Measurements from ENCODE around the gene ADORA2A. TPM values are rescaled to one million over a fixed set of nuclear protein-coding genes. Genes with fewer than 3 reads are reported as not detected.

The ADORA2A gene
- total and polyA plus RNA-seq, 4 donors, result 5.5 to 54.9 (median 22.8) TPM

DNA sequence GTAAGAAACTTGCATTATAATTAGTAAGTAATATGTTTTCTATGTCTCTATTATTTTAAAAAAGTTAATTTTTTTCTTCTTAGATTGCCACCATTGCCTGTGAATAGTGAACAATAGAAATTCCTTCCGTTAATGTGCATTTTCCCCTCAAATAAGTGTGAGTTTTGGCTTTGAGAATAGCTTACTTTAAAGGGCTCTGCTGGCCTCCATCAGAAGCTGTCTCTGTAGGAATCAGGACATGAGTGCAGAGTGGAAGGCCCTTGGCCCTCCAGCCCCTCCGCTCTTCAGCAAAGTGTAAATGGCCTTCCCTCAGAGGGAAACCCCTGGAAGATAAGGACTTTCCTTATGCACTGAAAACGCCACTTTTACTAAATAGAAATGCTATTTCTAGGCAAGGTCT lies 24.1 kb upstream of the ADORA2A start:
- ATAC-seq (ENCODE audit: insufficient read depth, low FRiP score) (no peak), DNase-seq (peak in 2 of 3 donors; percentile 52 to 58)
- Histone ChIP-seq H3K27me3 (ENCODE audit: control insufficient read depth in 3 of 3, insufficient read depth in 3 of 3, low read length in 2 of 3) (no peaks in the 10 kb centered on the region), H3K9ac (ENCODE audit: insufficient read depth in 1 of 2, low read length in 2 of 2) (no peak overlapping the region), H3K9me3 (ENCODE audit: control insufficient read depth in 4 of 4, insufficient read depth in 3 of 4, low read length in 3 of 4) (no peaks in the 10 kb centered on the region), H3K4me1 (ENCODE audit: control insufficient read depth in 5 of 5, insufficient read depth in 5 of 5, low read length in 5 of 5) (peaks cover 15 to 71% (median 38%) of the 10 kb centered on the region in 5 donors), H3K36me3 (ENCODE audit: control insufficient read depth in 4 of 4, insufficient read depth in 4 of 4, low read length in 4 of 4) (peaks cover 0 to 28% (median 13%) of the 10 kb centered on the region in 4 donors), H3K27ac (ENCODE audit: low read depth in 1 of 2, low read length in 1 of 2) (peak overlapping the region in 1 of 2 donors; percentile 71), H3K4me3 (no peak overlapping the region)
- no peak for TF ChIP-seq CTCF (IDR thresholded peaks at IDR 0.05; ENCODE audit: control extremely low read depth, extremely low read depth)
- 87 to 92% methylated on average over 3 of the region's 3 CpGs for WGBS, 2 donors

GRCh38 chr22:24404561-24405275 lies 22.7 kb upstream of the ADORA2A start:
- TF ChIP-seq CTCF (IDR thresholded peaks at IDR 0.05; ENCODE audit: control extremely low read depth, extremely low read depth), result no peak
- Histone ChIP-seq H3K9ac (ENCODE audit: insufficient read depth in 1 of 2, low read length in 2 of 2) (no peak overlapping the region), H3K36me3 (ENCODE audit: control insufficient read depth in 4 of 4, insufficient read depth in 4 of 4, low read length in 4 of 4) (peaks cover 0 to 33% (median 11%) of the 10 kb centered on the region in 4 donors), H3K27ac (ENCODE audit: low read depth in 1 of 2, low read length in 1 of 2) (no peak overlapping the region), H3K4me3 (no peak overlapping the region), H3K9me3 (ENCODE audit: control insufficient read depth in 4 of 4, insufficient read depth in 3 of 4, low read length in 3 of 4) (no peaks in the 10 kb centered on the region), H3K4me1 (ENCODE audit: control insufficient read depth in 5 of 5, insufficient read depth in 5 of 5, low read length in 5 of 5) (peaks cover 15 to 70% (median 38%) of the 10 kb centered on the region in 5 donors), H3K27me3 (ENCODE audit: control insufficient read depth in 3 of 3, insufficient read depth in 3 of 3, low read length in 2 of 3) (no peaks in the 10 kb centered on the region)
- no peak for DNase-seq
- ATAC-seq (ENCODE audit: insufficient read depth, low FRiP score), result no peak
- WGBS, 2 donors, result 83 to 90% methylated on average over 9 of the region's 9 CpGs

DNA sequence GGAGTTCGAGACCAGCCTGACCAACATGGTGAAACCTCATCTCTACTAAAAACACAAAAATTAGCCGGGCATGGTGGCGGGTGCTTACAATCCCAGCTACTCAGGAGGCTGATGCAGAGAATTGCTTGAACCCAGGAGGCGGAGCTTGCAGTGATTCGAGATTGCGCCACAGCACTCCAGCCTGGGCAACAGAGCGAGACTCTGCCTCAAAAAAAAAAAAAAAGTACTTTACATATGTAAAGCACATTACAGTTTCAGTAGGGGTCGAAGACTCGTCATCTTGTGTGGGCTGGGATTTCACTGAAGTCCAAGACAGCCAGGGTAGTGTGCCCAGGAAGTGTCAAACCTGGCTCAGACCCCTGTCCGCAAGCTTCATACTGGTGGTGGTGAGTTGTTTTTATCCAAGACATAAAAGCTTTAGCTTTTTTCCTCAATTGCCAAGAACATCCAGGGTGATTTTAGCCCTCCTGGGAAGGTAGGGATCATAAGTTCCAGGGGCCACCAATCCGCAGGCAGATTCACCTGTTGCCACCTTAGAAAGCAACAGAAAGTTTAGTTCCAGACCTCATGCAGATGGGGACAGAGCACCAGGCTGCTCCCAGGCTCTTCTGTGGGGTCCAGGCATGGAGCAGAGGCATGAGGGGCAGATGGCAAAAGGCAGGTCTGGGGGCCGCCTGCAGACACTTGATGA lies 21.6 kb upstream of the ADORA2A start:
- Histone ChIP-seq H3K4me3 (no peak overlapping the region), H3K9me3 (ENCODE audit: control insufficient read depth in 4 of 4, insufficient read depth in 3 of 4, low read length in 3 of 4) (no peaks in the 10 kb centered on the region), H3K9ac (ENCODE audit: insufficient read depth in 1 of 2, low read length in 2 of 2) (no peak overlapping the region), H3K4me1 (ENCODE audit: control insufficient read depth in 5 of 5, insufficient read depth in 5 of 5, low read length in 5 of 5) (peaks cover 15 to 63% (median 38%) of the 10 kb centered on the region in 5 donors), H3K36me3 (ENCODE audit: control insufficient read depth in 4 of 4, insufficient read depth in 4 of 4, low read length in 4 of 4) (peaks cover 0 to 33% (median 9%) of the 10 kb centered on the region in 4 donors), H3K27me3 (ENCODE audit: control insufficient read depth in 3 of 3, insufficient read depth in 3 of 3, low read length in 2 of 3) (no peaks in the 10 kb centered on the region), H3K27ac (ENCODE audit: low read depth in 1 of 2, low read length in 1 of 2) (no peak overlapping the region)
- WGBS, 2 donors, result 92 to 95% methylated on average over 12 of the region's 12 CpGs
- DNase-seq (peak in 1 of 3 donors; percentile 37), ATAC-seq (ENCODE audit: insufficient read depth, low FRiP score) (no peak)
- TF ChIP-seq CTCF (IDR thresholded peaks at IDR 0.05; ENCODE audit: control extremely low read depth, extremely low read depth), result no peak
